Measurements from ENCODE around the gene PROCR. TPM values are rescaled to one million over a fixed set of nuclear protein-coding genes. Genes with fewer than 3 reads are reported as not detected.

Gene PROCR
- total and polyA plus RNA-seq, 9 of the 15 experiments (the other 6 are each of a cell fraction or from before 2014, with no cell fraction given) = 1.6 to 7.1 (median 4.0) TPM

- no peak for TF ChIP-seq CUX1 (CRISPR knock-in tag; IDR thresholded peaks at IDR 0.05)
- TF ChIP-seq NFIX (CRISPR knock-in tag; IDR thresholded peaks at IDR 0.05; ENCODE audit: low read depth) = no peak
- no peak; the same call in 1 of the 2 replicates for TF ChIP-seq SMAD4 (CRISPR knock-in tag; conservative IDR thresholded peaks at IDR 0.05)
- no peak for TF ChIP-seq ZNF146 (CRISPR knock-in tag; IDR thresholded peaks at IDR 0.05; ENCODE audit: unreplicated experiment)
- TF ChIP-seq ZNF695 (CRISPR knock-in tag; IDR thresholded peaks at IDR 0.05) = no peak
- no peak for TF ChIP-seq ARID3A (IDR thresholded peaks at IDR 0.05; ENCODE audit: borderline replicate concordance, low read depth, low read length)
- peak; percentile 87 for TF ChIP-seq ZNF592 (IDR thresholded peaks at IDR 0.05)
- no peak for TF ChIP-seq DNMT1 (IDR thresholded peaks at IDR 0.05)
- TF ChIP-seq GABPB1 (CRISPR knock-in tag; IDR thresholded peaks at IDR 0.05) = peak; percentile 40; the same call in 1 of the 2 replicates
- TF ChIP-seq KAT2B (IDR thresholded peaks at IDR 0.05; ENCODE audit: low read depth, low read length) = no peak
- TF ChIP-seq THAP12 (CRISPR knock-in tag; IDR thresholded peaks at IDR 0.05) = 0 out of 2 replicates have a peak, but pooled peaks have one; percentile 35
- TF ChIP-seq POLR2A (conservative IDR thresholded peaks at IDR 0.05) = peak; percentile 77
Measured at GRCh38 chr20:35174458-35175216, 2.8 kb downstream of the PROCR start (continued).
